ENCODE results near the gene CFAP77. TPM values are rescaled to one million over a fixed set of nuclear protein-coding genes. Genes with fewer than 3 reads are reported as not detected.

The CFAP77 gene
- total and polyA plus RNA-seq, 10 of the 15 experiments (the other 5 are each of a cell fraction or from before 2014, with no cell fraction given): 0.33 TPM; not detected in 9

GRCh38 chr9:132597073-132597775, 187.2 kb downstream of the CFAP77 start:
- intact Hi-C loops (cut with micrococcal nuclease; ENCODE audit: unreplicated experiment) (no loop called here), in situ Hi-C loops (cut with MboI) (no loop called here)
- H3K9me3 ChIP-seq (replicated peaks; ENCODE audit: control insufficient read depth, insufficient read depth, low read length): no peaks in the 10 kb centered on the region
- ATAC-seq: no peak
- no peaks in the 10 kb centered on the region for H3K79me2 ChIP-seq (ENCODE audit: control insufficient read depth, insufficient read depth, low read length)
- ChIA-PET CTCF (no interaction called here), POLR2A (no interaction called here), RAD21 (ENCODE audit: unreplicated experiment) (no interaction called here), SMC1A (ENCODE audit: uncharacterized antibody, unreplicated experiment) (no interaction called here)
- no peak overlapping the region for H3K4me2 ChIP-seq (ENCODE audit: control insufficient read depth, insufficient read depth)
- no TSS peak for BruUV-seq (replicated peaks)
- no peak overlapping the region for H3K27ac ChIP-seq (ENCODE audit: control insufficient read depth, insufficient read depth)
- no peaks in the 10 kb centered on the region for H3K27me3 ChIP-seq (replicated peaks in 1 of 2; ENCODE audit: control insufficient read depth in 2 of 2, insufficient read depth in 2 of 2, low read length in 1 of 2)
- DNase-seq (ENCODE audit: low read depth, low spot score): no peak
- H3K9ac ChIP-seq (ENCODE audit: control insufficient read depth, insufficient read depth, low read length): no peak overlapping the region
- WGBS (ENCODE audit: insufficient coverage, insufficient replicate concordance, low lambda C conversion rate, missing lambda C conversion rate): 90% methylated on average over 16 of the region's 16 CpGs
- peaks cover 8 to 9% of the 10 kb centered on the region in 2 experiments for H3K36me3 ChIP-seq (ENCODE audit: control insufficient read depth in 2 of 2, insufficient read depth in 2 of 2, low read length in 1 of 2)
- H2AFZ ChIP-seq (ENCODE audit: control insufficient read depth, low read depth, low read length): no peak overlapping the region
- peaks cover 4% of the 10 kb centered on the region for H3K4me1 ChIP-seq (ENCODE audit: control insufficient read depth, insufficient read depth, low read length)
- no peak for FAIRE-seq
- no peak overlapping the region for H3K4me3 ChIP-seq
- H4K20me1 ChIP-seq (ENCODE audit: control insufficient read depth, insufficient read depth): no peaks in the 10 kb centered on the region
- TF ChIP-seq RFX5 (IDR thresholded peaks at IDR 0.05; ENCODE audit: low read depth, low read length): no peak
- no peak for TF ChIP-seq SRF (IDR thresholded peaks at IDR 0.05; ENCODE audit: low read depth in 2 of 2, low read length in 2 of 2)
- no peak for TF ChIP-seq RBBP5 (conservative IDR thresholded peaks at IDR 0.05)
- TF ChIP-seq ZZZ3 (IDR thresholded peaks at IDR 0.05; ENCODE audit: control insufficient read depth, insufficient read length, low read depth): no peak
- TF ChIP-seq ATF3 (IDR thresholded peaks at IDR 0.05; ENCODE audit: borderline replicate concordance, extremely low read depth, low read depth, low read length): no peak
- no peak for TF ChIP-seq RB1 (IDR thresholded peaks at IDR 0.05; ENCODE audit: borderline replicate concordance)
- TF ChIP-seq EED (IDR thresholded peaks at IDR 0.05; ENCODE audit: low read depth): no peak
- TF ChIP-seq MTA3 (IDR thresholded peaks at IDR 0.05; ENCODE audit: borderline replicate concordance, low read length): no peak
- no peak for TF ChIP-seq TBL1XR1 (IDR thresholded peaks at IDR 0.05; ENCODE audit: low read depth, low read length)
- TF ChIP-seq RAD21 (IDR thresholded peaks at IDR 0.05; ENCODE audit: insufficient read depth, low read depth, low read length): no peak
- TF ChIP-seq MXI1 (IDR thresholded peaks at IDR 0.05; ENCODE audit: low read depth, low read length): no peak
